BE2C (cell line): ENCODE results near the gene PRRC2B.
"Not testable (repeated sequence)": the region's sequence is repeated elsewhere in the genome, so short reads cannot be mapped to it uniquely, and the experiment has no call there.

Experiments used
- DNase-seq: peaks from one replicate; pipeline ENCODE4 v3.0.0-alpha.2; 2020
- H3K27me3 ChIP-seq: fragments of 250-450 bp; sonication (Bioruptor Pico); 2 replicates; pipeline ENCODE4 v1.5.1; 2020; ENCODE audit warnings: mild to moderate bottlenecking
- H3K36me3 ChIP-seq: fragments of 250-450 bp; sonication (Bioruptor Pico); 2 replicates; pipeline ENCODE4 v1.5.1; 2020; ENCODE audit warnings: mild to moderate bottlenecking
- H3K4me1 ChIP-seq: fragments of 250-450 bp; sonication (Bioruptor Pico); 2 replicates; pipeline ENCODE4 v1.5.1; 2020
- H3K4me3 ChIP-seq: 2 replicates; pipeline ENCODE4 v1.5.1; 2011; ENCODE audit warnings: low read depth, low read length
- H3K9me3 ChIP-seq: fragments of 250-450 bp; sonication (Bioruptor Pico); 2 replicates; pipeline ENCODE4 v1.5.1; 2020
- TF ChIP-seq, protein P1 (sequence below): IDR thresholded peaks from 2 replicates; pipeline ENCODE4 v1.5.1; 2012; ENCODE audit warnings: mild to moderate bottlenecking, low read depth, low read length

Gene PRRC2B

GRCh38 chr9:131446276-131446675, 52.4 kb downstream of the PRRC2B start:
- H3K4me3 ChIP-seq, result no peak overlapping the region
- H3K27me3 ChIP-seq, result no peaks in the 10 kb centered on the region
- TF ChIP-seq, protein P1, sequence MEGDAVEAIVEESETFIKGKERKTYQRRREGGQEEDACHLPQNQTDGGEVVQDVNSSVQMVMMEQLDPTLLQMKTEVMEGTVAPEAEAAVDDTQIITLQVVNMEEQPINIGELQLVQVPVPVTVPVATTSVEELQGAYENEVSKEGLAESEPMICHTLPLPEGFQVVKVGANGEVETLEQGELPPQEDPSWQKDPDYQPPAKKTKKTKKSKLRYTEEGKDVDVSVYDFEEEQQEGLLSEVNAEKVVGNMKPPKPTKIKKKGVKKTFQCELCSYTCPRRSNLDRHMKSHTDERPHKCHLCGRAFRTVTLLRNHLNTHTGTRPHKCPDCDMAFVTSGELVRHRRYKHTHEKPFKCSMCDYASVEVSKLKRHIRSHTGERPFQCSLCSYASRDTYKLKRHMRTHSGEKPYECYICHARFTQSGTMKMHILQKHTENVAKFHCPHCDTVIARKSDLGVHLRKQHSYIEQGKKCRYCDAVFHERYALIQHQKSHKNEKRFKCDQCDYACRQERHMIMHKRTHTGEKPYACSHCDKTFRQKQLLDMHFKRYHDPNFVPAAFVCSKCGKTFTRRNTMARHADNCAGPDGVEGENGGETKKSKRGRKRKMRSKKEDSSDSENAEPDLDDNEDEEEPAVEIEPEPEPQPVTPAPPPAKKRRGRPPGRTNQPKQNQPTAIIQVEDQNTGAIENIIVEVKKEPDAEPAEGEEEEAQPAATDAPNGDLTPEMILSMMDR, result no peak
- peaks cover 88% of the 10 kb centered on the region for H3K36me3 ChIP-seq
- no peak for DNase-seq
- H3K9me3 ChIP-seq, result no peaks in the 10 kb centered on the region
- no peaks in the 10 kb centered on the region for H3K4me1 ChIP-seq

- TF ChIP-seq, protein P1, result no peak
- Histone ChIP-seq H3K36me3 (peaks cover 91% of the 10 kb centered on the region), H3K27me3 (no peaks in the 10 kb centered on the region), H3K4me1 (no peaks in the 10 kb centered on the region), H3K4me3 (no peak overlapping the region), H3K9me3 (no peaks in the 10 kb centered on the region)
- DNase-seq, result no peak
Measured at GRCh38 chr9:131447148-131447547, 53.3 kb downstream of the PRRC2B start.

GRCh38 chr9:131447600-131447999, 53.7 kb downstream of the PRRC2B start:
- TF ChIP-seq, protein P1, result no peak
- H3K4me1 ChIP-seq, result no peaks in the 10 kb centered on the region
- no peaks in the 10 kb centered on the region for H3K27me3 ChIP-seq
- H3K36me3 ChIP-seq, result peaks cover 91% of the 10 kb centered on the region
- no peaks in the 10 kb centered on the region for H3K9me3 ChIP-seq
- DNase-seq, result no peak
- no peak overlapping the region for H3K4me3 ChIP-seq

- TF ChIP-seq, protein P1, result no peak
- Histone ChIP-seq H3K27me3 (no peaks in the 10 kb centered on the region), H3K4me1 (no peaks in the 10 kb centered on the region), H3K36me3 (peaks cover 95% of the 10 kb centered on the region), H3K4me3 (no peak overlapping the region), H3K9me3 (no peaks in the 10 kb centered on the region)
- DNase-seq, result no peak
Measured at GRCh38 chr9:131448818-131449217, 54.9 kb downstream of the PRRC2B start.

DNA sequence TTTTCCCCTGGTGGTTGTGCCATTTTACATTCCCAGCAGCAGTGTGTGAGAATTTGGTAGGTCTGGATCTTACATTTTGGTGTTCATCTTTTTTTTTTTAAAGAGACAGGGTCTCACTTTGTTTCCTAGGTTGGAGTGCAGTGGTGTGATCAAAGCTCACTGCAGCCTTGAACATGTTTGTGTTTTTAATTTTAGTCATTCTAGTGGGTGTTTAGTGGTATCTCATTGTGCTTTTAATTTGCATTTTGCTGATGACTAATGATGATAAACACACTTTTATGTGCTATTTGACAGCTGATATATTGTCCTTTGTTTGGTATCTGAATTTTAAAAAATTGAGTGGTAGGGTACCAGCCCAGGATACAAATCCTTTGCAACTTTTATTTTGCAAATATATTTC, 55.4 kb downstream of the PRRC2B start:
- Histone ChIP-seq H3K4me3 (no peak overlapping the region), H3K9me3 (no peaks in the 10 kb centered on the region), H3K4me1 (no peaks in the 10 kb centered on the region), H3K27me3 (no peaks in the 10 kb centered on the region), H3K36me3 (peaks cover 95% of the 10 kb centered on the region)
- DNase-seq, result no peak
- TF ChIP-seq, protein P1, result no peak

- peaks cover 94% of the 10 kb centered on the region for H3K36me3 ChIP-seq
Measured at GRCh38 chr9:131454028-131454427, 60.1 kb downstream of the PRRC2B start.

DNA sequence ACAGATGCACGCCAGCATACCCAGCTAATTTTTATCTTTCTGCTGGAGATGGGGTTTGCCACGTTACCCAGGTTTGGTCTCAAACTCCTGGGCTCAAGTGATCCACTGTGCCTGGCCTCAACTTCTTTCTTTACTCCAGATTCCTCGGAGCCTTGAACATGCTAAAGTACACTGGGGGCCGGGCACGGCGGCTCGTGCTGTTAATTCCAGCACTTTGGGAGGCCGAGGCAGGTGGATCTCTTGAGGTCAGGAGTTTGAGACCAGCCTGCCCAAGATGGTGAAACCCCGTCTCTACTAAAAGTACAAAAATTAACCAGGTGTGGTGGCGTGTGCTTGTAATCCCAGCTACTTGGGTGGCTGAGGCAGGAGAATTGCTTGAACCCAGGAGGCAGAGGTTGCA, 61.8 kb downstream of the PRRC2B start:
- H3K27me3 ChIP-seq, H3K9me3 ChIP-seq, DNase-seq, H3K4me1 ChIP-seq, H3K4me3 ChIP-seq: not testable (repeated sequence)
- peaks cover 94% of the 10 kb centered on the region for H3K36me3 ChIP-seq

More at GRCh38 chr9:131454028-131454427, 60.1 kb downstream of the PRRC2B start:
- H3K4me3 ChIP-seq, result no peak overlapping the region
- H3K4me1 ChIP-seq, result no peaks in the 10 kb centered on the region
- H3K9me3 ChIP-seq, result no peaks in the 10 kb centered on the region
- no peaks in the 10 kb centered on the region for H3K27me3 ChIP-seq
- DNase-seq, result no peak
- TF ChIP-seq, protein P1, result no peak
